ENCODE measurements around the gene LMAN1.

GRCh38 chr18:59381949-59382348, 22.9 kb upstream of the LMAN1 start:
- TF ChIP-seq POLR2A (IDR thresholded peaks at IDR 0.05) (no peak), CTCF (IDR thresholded peaks at IDR 0.05) (no peak)

Measured in body of pancreas (tissue), 4 donors.